SU-DHL-6 (cell line): ENCODE measurements around the gene PPP1R14C.

Source experiments
- EZH2phosphoT487 ChIP-seq: fragments of 200-600 bp; sonication (generic), shearing (Covaris generic); conservative IDR thresholded peaks from 2 replicates; pipeline ENCODE4 v1.6.1; 2018; ENCODE audit warnings: mild to moderate bottlenecking, antibody characterized with exemption, low read length, moderate library complexity, mixed read lengths
- TF ChIP-seq, protein P1 (sequence below): fragments of 200-600 bp; sonication (generic); IDR thresholded peaks from one replicate; pipeline ENCODE4 v1.5.1; 2017; ENCODE audit warnings: antibody characterized with exemption, mild to moderate bottlenecking, low read length, moderate library complexity; ENCODE audit not compliant: insufficient read depth, poor library complexity, severe bottlenecking

DNA sequence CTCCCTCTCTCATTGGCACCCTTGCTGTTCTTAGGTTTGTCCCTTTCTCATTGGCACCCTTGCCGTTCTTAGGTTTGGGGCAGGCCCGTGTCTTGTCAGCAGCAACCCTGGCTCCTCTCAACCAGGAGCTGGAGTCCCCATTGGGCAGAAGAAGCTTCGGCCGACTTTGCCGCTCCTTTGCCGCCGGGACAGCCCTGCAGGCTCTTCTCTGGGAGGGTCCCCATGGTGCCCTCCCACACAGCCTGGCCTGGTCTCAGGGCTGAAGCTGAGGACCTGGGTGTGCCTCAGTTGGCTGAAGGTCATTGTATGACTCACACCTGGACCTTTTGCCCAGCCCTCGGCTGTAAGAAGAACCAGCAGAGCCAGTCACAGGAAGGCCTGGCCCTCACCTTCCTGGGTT is 59.6 kb downstream of the PPP1R14C start:
- TF ChIP-seq, protein P1, sequence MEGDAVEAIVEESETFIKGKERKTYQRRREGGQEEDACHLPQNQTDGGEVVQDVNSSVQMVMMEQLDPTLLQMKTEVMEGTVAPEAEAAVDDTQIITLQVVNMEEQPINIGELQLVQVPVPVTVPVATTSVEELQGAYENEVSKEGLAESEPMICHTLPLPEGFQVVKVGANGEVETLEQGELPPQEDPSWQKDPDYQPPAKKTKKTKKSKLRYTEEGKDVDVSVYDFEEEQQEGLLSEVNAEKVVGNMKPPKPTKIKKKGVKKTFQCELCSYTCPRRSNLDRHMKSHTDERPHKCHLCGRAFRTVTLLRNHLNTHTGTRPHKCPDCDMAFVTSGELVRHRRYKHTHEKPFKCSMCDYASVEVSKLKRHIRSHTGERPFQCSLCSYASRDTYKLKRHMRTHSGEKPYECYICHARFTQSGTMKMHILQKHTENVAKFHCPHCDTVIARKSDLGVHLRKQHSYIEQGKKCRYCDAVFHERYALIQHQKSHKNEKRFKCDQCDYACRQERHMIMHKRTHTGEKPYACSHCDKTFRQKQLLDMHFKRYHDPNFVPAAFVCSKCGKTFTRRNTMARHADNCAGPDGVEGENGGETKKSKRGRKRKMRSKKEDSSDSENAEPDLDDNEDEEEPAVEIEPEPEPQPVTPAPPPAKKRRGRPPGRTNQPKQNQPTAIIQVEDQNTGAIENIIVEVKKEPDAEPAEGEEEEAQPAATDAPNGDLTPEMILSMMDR, result no peak
- TF ChIP-seq EZH2phosphoT487, result no peak
